ENCODE measurements around the gene NDUFS8. TPM values are rescaled to one million over a fixed set of nuclear protein-coding genes. Genes with fewer than 3 reads are reported as not detected.

NDUFS8 gene
- total RNA-seq, 1 experiment from 2014 or later = 214 TPM

DNA sequence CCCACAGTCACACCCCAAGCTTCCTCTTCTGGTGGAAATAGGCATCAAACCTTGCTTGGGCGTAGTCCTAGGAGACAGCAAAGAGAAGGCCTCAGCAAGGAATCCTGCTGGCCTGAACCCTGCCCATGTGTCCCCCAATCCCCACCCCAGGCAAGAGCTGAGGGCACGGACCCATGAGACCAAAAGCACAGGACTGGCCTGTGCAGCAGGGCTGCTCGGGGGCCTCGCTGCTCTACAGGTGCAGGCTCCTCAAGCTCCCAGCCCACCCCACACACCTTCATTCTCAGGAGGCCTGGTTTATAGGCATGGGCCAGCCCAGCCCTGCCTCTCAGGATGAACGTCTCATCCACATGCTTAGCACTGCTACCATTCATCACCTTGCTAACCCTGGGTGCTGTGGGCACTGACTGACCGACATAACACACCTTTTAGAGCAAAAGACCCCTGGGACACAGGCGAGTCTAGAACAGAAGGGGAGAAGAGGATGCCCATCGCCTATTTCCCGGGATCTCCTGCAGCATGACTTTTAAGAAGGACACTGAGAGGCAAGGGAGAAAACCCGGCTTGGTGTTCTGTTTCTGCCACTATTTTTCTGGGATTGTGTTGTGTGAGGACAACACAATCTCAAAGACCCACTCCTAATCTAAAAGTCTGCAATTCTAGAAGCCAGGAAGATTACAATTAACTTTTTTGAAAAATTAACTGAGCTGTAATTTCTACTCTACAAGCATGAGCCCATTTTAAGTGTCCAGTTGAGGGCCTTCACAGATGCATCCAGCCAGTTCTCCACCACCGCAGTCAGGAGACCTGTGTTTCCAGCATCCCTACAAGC, 23.7 kb downstream of the NDUFS8 start:
- Histone ChIP-seq H3T11ph (ENCODE audit: low read length) (no peak overlapping the region), H3K14ac (ENCODE audit: insufficient read depth, low read length) (no peak overlapping the region), H4K91ac (ENCODE audit: insufficient read length, low read depth, low read length) (no peak overlapping the region), H4K8ac (replicated peaks; ENCODE audit: insufficient read length, low read depth, low read length) (no peak overlapping the region), H2BK20ac (ENCODE audit: low read depth, low read length, poor library complexity, severe bottlenecking) (no peak overlapping the region), H3K56ac (ENCODE audit: insufficient read length, low read depth, low read length) (no peak overlapping the region), H2BK120ac (ENCODE audit: low read depth, low read length, poor library complexity, severe bottlenecking) (no peak overlapping the region), H3K9ac (ENCODE audit: extremely low read depth, insufficient read length, low read length) (no peak overlapping the region), H2BK5ac (ENCODE audit: insufficient read length, low read length) (no peak overlapping the region), H3K4ac (ENCODE audit: low read depth, low read length) (no peak overlapping the region), H3K27me3 (ENCODE audit: insufficient read depth, low read length) (no peaks in the 10 kb centered on the region), H3K4me1 (ENCODE audit: insufficient read depth, low read length) (no peaks in the 10 kb centered on the region), H2AK5ac (ENCODE audit: insufficient read length, low read length) (no peak overlapping the region), H4K20me1 (ENCODE audit: control insufficient read depth, insufficient read depth, insufficient read length) (peaks cover 2% of the 10 kb centered on the region), H3K23me2 (ENCODE audit: insufficient read length, low read depth, low read length, poor library complexity, severe bottlenecking) (no peaks in the 10 kb centered on the region), H3K4me2 (ENCODE audit: insufficient read depth, insufficient read length, low read length) (no peak overlapping the region), H3K9me3 (ENCODE audit: control insufficient read depth, low read depth, low read length) (no peaks in the 10 kb centered on the region), H3K23ac (ENCODE audit: insufficient read length, low read depth, low read length) (no peak overlapping the region), H3K18ac (ENCODE audit: insufficient read length, low read depth, low read length) (no peak overlapping the region), H2AFZ (ENCODE audit: low read length) (no peak overlapping the region), H3K27ac (ENCODE audit: insufficient read length, low read depth, low read length) (no peak overlapping the region), H4K5ac (ENCODE audit: insufficient read length, low read depth, low read length) (no peak overlapping the region), H2BK15ac (ENCODE audit: low read depth, low read length) (no peak overlapping the region), H3K79me1 (ENCODE audit: insufficient read depth, low read depth, low read length, poor library complexity, severe bottlenecking) (no peaks in the 10 kb centered on the region), H3K79me2 (ENCODE audit: insufficient read depth, low read length) (no peaks in the 10 kb centered on the region), H2BK12ac (ENCODE audit: insufficient read length, low read depth, low read length) (no peak overlapping the region)
- DNase-seq = no peak
- Mint-ChIP-seq H3K36me3 (ENCODE audit: insufficient read depth in 1 of 3, low read depth in 3 of 3) (peaks cover 9 to 48% (median 21%) of the 10 kb centered on the region in 3 experiments), H3K9me3 (no peaks in the 10 kb centered on the region), H3K27me3 (ENCODE audit: low read depth) (no peaks in the 10 kb centered on the region; the same call in 1 of the 2 replicates), H3K4me3 (no peak overlapping the region), H3K27ac (peak overlapping the region; percentile 8 to 52 (median 23); a peak in 6 of 7 replicates), H3K4me1 (peaks cover 6 to 11% of the 10 kb centered on the region in 2 experiments)
- WGBS (ENCODE audit: extremely low coverage, insufficient read length, low lambda C conversion rate) = no CpG with 5 or more reads among the region's 11 CpGs
- TF ChIP-seq CTCF (conservative IDR thresholded peaks at IDR 0.05) = no peak
